Activated CD4-positive, alpha-beta T cell treated with anti-CD3 and anti-CD28 coated beads, Interleukin-10, Interleukin-2, amounts not matched to agents 100 ng/mL and 50 ng/mL, durations not matched to agents 16 hours and 8 hours (primary cell): ENCODE data around the gene ABTB1.

Experiments
- DNase-seq: peaks from one replicate; pipeline ENCODE4 v3.0.0-alpha.2; 2020

The ABTB1 gene

DNA sequence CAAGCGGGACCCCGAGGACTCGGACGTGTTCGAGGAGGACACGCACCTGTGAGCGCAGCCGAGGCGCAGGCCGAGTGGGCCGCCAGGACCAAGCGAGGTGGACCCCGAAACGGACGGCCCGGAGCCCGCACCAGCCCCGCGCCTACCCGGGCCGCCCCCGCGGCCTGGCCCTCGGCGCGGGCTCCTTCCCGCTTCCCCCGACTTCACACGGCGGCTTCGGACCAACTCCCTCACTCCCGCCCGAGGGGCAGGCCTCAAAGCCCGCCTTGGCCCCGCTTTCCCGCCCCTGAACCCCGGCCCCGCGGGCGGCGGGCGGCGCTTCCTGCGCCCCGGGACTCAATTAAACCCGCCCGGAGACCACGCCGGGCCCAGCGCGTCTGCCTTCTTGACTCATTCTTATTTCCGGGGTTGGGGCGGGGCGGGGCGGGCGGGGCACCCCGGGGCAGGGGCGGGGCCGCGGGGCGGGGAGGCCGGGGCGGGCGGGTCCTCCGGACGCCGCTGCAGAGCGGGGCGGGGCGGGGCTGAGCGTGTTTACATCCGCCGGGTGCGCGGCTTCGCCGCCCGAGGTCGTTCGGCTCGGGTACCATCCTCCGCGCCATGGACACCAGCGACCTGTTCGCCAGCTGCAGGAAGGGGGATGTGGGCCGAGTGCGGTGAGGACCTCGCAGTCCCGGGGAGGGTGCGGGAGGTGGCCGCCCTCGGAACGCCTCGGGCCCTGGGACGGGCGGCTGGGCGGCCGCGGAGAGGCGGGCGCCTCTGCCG lies at the start of gene ABTB1:
ABTB1 (plus strand) TSS at position 524 of the 762 bp plus-strand sequence; CDS start at position 598, 74 bp downstream.
- peak; percentile 90 for DNase-seq

- no peak for DNase-seq
Measured at GRCh38 chr3:127624063-127624462, 48.7 kb upstream of the ABTB1 start.

DNA sequence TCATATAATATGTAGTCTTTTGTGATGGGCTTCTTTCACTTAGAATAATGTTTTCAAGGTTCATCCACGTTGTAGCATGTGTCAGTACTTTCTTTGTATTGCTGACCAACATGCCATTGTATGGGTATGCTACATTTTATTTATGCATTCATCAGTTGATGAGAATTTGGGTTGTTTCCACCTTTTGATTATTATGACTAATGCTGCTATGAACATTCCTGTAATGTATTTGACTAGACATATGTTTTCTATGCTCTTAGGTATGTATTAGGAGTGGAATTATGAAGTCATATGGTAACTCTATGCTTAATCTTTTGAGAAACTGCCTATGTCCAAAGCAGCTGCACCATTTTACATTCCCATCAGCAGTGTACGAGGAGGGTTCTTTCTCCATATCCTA lies 46.9 kb upstream of the ABTB1 start:
- DNase-seq, result no peak

- DNase-seq, result no peak
Measured at GRCh38 chr3:127628426-127628787, 44.3 kb upstream of the ABTB1 start.

DNA sequence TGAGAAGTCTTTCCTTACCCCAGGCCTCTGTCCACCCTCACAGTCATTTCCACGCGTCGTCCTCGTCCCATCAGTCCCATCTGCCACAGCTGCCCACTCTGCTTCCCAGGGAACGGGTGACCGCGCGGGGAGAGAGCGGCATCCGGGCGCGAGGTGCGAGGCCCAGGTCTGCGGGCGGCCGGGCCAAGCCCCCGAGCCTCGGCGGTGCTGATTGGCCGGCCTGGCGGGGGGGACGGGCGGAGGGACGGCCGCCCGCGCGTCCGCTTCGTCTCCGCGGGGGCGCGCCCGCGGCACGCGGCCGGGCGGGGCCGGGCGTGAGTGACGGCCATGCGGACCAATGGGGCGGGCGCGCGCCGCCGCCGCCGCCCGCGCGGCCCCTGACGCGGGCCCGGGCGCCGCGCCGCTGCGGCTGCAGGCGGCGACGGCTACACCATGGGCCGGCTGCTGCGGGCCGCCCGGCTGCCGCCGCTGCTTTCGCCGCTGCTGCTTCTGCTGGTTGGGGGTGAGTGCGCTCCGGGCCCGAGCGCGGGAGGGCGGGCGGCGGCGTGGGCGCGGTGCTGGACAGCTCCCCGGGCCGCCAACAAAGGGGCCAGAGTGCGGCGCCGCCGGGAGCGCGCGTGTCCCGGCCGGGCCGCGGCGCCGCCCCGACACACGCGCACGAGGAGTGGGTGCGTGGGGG lies 43.8 kb upstream of the ABTB1 start, which contains the start of gene PODXL2:
PODXL2 (plus strand) TSS at position 398 of the 679 bp plus-strand sequence; CDS start at position 433, 35 bp downstream.
- peak; percentile 30 for DNase-seq

GRCh38 chr3:127629467-127630403 lies 43.0 kb upstream of the ABTB1 start:
- DNase-seq, result no peak

DNA sequence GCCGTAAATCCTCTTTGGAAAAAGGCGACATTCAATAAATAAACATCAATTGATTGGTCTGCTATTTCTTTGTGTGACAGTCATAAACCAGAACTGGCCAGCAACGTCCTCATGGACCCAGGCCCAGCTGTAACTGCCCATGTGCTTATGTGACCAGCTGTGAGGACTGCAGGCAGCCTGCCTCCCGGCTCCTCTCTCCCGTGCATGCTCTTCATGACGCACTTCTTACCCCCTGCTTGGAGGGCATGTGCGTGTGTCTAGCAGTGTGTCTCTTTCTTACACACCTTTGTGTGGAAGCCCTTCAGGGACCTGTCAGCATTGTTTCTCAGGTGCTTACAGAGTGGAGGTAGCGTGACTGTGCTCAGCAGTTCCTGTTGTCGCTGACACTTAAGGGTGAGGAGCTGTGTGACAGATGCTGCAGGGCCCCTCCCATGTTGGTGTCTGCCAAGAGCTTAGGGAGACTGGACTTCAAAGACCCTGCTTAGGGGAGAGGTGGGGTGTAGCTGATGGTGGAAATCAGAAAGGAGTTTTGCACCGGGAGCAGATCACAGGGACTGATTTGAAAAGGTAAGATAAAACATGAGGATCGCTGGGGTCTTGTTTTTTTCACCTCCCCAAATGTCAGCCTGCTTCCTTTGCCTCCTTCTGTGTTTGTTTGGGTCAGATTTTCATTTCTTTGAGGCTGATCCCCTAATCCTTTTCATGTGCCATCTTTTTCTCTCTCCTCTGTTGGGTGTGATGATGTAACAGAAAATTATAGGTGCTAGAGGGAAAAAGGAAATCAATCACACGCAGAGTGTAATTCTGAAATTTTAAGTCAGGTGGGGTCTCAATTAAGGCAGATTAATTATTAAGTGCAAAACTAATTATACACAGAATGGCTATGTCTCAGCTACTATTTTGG lies 41.7 kb upstream of the ABTB1 start:
- DNase-seq, result no peak

- DNase-seq, result no peak
Measured at GRCh38 chr3:127632035-127632820, 40.5 kb upstream of the ABTB1 start.

GRCh38 chr3:127634653-127635052 lies 38.1 kb upstream of the ABTB1 start:
- no peak for DNase-seq

GRCh38 chr3:127637546-127637945 lies 35.2 kb upstream of the ABTB1 start:
- DNase-seq, result peak; percentile 75

- DNase-seq, result no peak
Measured at GRCh38 chr3:127637971-127638370, 34.8 kb upstream of the ABTB1 start.

DNA sequence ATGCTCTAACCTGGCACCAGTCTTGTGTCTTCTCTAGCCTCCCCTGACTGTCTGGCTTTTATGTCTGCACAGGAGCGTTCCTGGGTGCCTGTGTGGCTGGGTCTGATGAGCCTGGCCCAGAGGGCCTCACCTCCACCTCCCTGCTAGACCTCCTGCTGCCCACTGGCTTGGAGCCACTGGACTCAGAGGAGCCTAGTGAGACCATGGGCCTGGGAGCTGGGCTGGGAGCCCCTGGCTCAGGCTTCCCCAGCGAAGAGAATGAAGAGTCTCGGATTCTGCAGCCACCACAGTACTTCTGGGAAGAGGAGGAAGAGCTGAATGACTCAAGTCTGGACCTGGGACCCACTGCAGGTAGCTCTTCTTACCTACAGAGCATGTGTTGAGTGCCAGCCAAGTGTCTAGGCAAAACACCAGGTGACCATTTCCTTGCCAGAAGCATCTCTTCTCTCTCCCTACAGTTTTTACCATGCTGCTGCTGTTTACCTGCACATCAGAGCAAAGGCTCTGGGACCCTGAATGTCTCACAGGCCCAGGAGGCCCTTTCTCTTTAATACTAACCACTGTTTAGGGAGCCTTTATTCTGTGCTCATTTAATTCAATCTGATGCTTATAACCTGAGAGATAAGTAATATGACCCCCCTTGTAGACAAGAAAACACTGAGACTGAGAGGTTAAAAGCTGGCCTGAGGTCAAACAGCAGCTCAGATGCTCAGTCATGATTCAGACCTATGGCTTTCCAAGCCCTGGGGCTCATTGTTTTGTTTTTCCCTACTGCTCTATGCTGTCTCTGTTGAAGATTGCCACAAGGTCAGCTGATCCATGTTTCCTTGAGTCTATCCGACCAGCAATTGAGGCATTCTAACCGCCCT lies 33.3 kb upstream of the ABTB1 start:
- DNase-seq, result no peak

DNA sequence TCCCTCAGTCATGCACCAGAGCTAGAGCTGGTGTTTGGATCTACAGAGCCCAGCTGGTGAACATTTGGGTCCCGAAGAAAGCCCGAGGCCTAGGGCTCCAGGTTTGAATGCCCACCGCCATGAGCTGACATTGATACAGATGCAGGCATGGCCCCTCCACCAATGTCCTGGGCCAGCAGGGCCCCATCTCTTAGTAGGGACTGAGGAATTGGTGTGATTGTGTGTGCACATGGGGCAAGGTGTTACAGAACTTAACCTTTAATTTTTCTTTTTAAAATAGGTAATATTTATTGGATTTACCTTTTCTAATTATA lies 32.8 kb upstream of the ABTB1 start:
- no peak for DNase-seq

GRCh38 chr3:127644641-127645370 lies 27.9 kb upstream of the ABTB1 start:
- DNase-seq, result no peak

GRCh38 chr3:127645371-127646015 lies 27.3 kb upstream of the ABTB1 start:
- no peak for DNase-seq

DNA sequence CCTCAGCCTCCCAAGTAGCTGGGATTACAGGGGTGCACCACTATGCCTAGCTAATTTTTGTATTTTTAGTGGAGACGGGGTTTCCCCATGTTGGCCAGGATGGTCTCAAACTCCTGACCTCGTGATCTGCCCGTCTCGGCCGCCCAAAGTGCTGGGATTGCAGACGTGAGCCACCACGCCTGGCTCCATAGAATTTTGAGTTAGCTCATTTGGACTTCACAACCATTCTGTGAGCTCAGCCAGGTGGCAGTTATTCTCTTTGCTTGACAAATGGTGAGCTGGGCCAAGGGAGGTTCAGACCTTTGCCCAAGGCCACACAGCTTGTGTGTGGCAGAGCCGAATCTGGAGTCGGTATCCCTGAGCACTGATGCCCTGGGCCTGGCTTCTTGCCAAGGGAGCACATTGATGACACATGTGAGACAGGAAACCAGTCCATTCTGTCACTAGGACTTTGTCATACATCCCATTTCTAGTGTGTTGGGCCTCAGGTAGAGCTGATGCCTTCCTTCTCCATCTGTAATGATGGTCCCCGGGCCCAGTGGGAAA lies 26.2 kb upstream of the ABTB1 start:
- no peak for DNase-seq

- no peak for DNase-seq
Measured at GRCh38 chr3:127647166-127647844, 25.4 kb upstream of the ABTB1 start.

GRCh38 chr3:127647845-127648204 lies 24.9 kb upstream of the ABTB1 start:
- no peak for DNase-seq
